Lower leg skin (tissue), 3 donors: Measurements from ENCODE around the gene SYT6.

ENCODE experiments used
- POLR2A ChIP-seq, 2 donors: fragments of 450-650 bp; IDR thresholded peaks; one replicate each; pipeline ENCODE4 v1.6.1; 2016 to 2017; ENCODE audit warnings: antibody characterized with exemption in 2 of 2, mild to moderate bottlenecking in 1 of 2, moderate library complexity in 1 of 2
- TF ChIP-seq, protein P1 (sequence below), 3 donors: fragments of 450-650 bp; IDR thresholded peaks; one replicate each; pipeline ENCODE4 v1.5.1; 2016; ENCODE audit warnings: antibody characterized with exemption in 3 of 3, mild to moderate bottlenecking in 3 of 3, moderate library complexity in 2 of 3

DNA sequence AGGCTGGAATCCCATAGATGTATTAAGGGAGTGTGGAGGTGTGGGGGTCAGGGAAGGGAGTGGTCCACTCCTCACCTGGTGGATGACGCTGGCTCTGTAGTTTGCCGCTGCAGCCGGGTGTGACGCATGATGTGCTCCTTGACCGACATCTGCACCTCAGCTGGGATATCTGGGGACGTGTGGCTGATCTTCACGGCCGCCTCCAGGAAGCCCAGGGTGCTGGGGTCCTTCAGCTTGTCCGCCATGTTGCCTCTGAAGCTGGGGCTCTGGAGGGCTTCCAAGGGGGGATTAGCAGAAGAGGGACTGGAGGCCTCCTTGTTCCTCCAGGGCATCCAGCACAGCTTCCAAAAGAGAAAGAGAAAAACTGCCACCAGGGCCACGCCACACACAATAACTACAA, 14.1 kb downstream of the SYT6 start:
- TF ChIP-seq, protein P1, sequence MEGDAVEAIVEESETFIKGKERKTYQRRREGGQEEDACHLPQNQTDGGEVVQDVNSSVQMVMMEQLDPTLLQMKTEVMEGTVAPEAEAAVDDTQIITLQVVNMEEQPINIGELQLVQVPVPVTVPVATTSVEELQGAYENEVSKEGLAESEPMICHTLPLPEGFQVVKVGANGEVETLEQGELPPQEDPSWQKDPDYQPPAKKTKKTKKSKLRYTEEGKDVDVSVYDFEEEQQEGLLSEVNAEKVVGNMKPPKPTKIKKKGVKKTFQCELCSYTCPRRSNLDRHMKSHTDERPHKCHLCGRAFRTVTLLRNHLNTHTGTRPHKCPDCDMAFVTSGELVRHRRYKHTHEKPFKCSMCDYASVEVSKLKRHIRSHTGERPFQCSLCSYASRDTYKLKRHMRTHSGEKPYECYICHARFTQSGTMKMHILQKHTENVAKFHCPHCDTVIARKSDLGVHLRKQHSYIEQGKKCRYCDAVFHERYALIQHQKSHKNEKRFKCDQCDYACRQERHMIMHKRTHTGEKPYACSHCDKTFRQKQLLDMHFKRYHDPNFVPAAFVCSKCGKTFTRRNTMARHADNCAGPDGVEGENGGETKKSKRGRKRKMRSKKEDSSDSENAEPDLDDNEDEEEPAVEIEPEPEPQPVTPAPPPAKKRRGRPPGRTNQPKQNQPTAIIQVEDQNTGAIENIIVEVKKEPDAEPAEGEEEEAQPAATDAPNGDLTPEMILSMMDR (IDR thresholded peaks at IDR 0.05): no peak
- no peak for TF ChIP-seq POLR2A (IDR thresholded peaks at IDR 0.05)
